Fibroblast of lung (primary cell): ENCODE data around the gene SLC22A23. TPM values are rescaled to one million over a fixed set of nuclear protein-coding genes. Genes with fewer than 3 reads are reported as not detected.

Experiments
- DNase-seq, 2 donors: peaks; one replicate each; pipeline versions ENCODE4 v3.0.0 to v3.0.0-alpha.2; 2010; ENCODE audit warnings: low read depth in 2 of 2
- H2AFZ ChIP-seq: 2 replicates; pipeline ENCODE4 v1.5.1; 2012; ENCODE audit warnings: low read length, control low read depth, inconsistent platforms
- H3K27ac ChIP-seq: 2 replicates; pipeline ENCODE4 v1.5.1; 2011; ENCODE audit warnings: low read length, control low read depth; ENCODE audit not compliant: insufficient read depth
- H3K27me3 ChIP-seq: 2 replicates; pipeline ENCODE4 v1.5.1; 2011; ENCODE audit warnings: mild to moderate bottlenecking, low read length; ENCODE audit not compliant: control insufficient read depth, insufficient read depth
- H3K36me3 ChIP-seq: 2 replicates; pipeline ENCODE4 v1.5.1; 2011; ENCODE audit warnings: low read length; ENCODE audit not compliant: control insufficient read depth, insufficient read depth
- H3K4me1 ChIP-seq: 2 replicates; pipeline ENCODE4 v1.5.1; 2011; ENCODE audit warnings: low read length; ENCODE audit not compliant: control insufficient read depth, insufficient read depth; ENCODE audit errors: extremely low read depth
- H3K4me2 ChIP-seq: 2 replicates; pipeline ENCODE4 v1.5.1; 2011; ENCODE audit warnings: low read length, control low read depth; ENCODE audit not compliant: insufficient read depth; ENCODE audit errors: extremely low read depth
- H3K4me3 ChIP-seq, 4 experiments: fragments of 200-600 bp in 1 of 4; sonication (generic) in 1 of 4; replicated peaks in 1 of 4; 2 replicates each; pipeline ENCODE4 v1.5.1; 2011 to 2016; ENCODE audit warnings: low read length in 4 of 4, low read depth in 3 of 4, mild to moderate bottlenecking in 3 of 4, control low read depth in 2 of 4, inconsistent platforms in 1 of 4, mixed read lengths in 1 of 4; ENCODE audit not compliant: insufficient read depth in 1 of 4; ENCODE audit errors: control extremely low read depth in 1 of 4
- H3K79me2 ChIP-seq: 2 replicates; pipeline ENCODE4 v1.5.1; 2012; ENCODE audit warnings: mild to moderate bottlenecking, low read length, inconsistent platforms; ENCODE audit not compliant: control insufficient read depth, insufficient read depth
- H3K9ac ChIP-seq: 2 replicates; pipeline ENCODE4 v1.5.1; 2011; ENCODE audit warnings: mild to moderate bottlenecking, low read length, control low read depth; ENCODE audit not compliant: insufficient read depth
- H3K9me3 ChIP-seq: 2 replicates; pipeline ENCODE4 v1.5.1; 2012; ENCODE audit warnings: low read depth, low read length; ENCODE audit not compliant: control insufficient read depth, insufficient read depth
- H4K20me1 ChIP-seq: 2 replicates; pipeline ENCODE4 v1.5.1; 2011; ENCODE audit warnings: low read length; ENCODE audit not compliant: control insufficient read depth, insufficient read depth; ENCODE audit errors: extremely low read depth
- CTCF ChIP-seq, 2 donors: IDR thresholded peaks in 1 of 2; conservative IDR thresholded peaks in 1 of 2; 1 replicate in 1 of 2; 2 replicates in 1 of 2; pipeline ENCODE4 v1.5.1; 2011 to 2012; ENCODE audit warnings: low read length in 2 of 2, control low read depth in 1 of 2, inconsistent platforms in 1 of 2, low read depth in 1 of 2, mild to moderate bottlenecking in 1 of 2
- EZH2 ChIP-seq: IDR thresholded peaks from 2 replicates; pipeline ENCODE4 v1.5.1; 2012; ENCODE audit warnings: low read length, control low read depth, mild to moderate bottlenecking; ENCODE audit errors: missing control alignments
- polyA plus RNA-seq, 2 donors: library from polyadenylated mRNA; depleted of rRNA in 1 of 2; stranded (reverse) in 1 of 2; unstranded in 1 of 2; fragments of >200 nt; gene quantifications; 2 replicates each; pipeline ENCODE4 v1.2.1, GENCODE V29; 2011 to 2012; ENCODE audit warnings: missing spikeins in 1 of 2
- total RNA-seq: library from RNA; depleted of rRNA; stranded (reverse); fragments of >200 nt; gene quantifications from 2 replicates; pipeline ENCODE4 v1.2.1, GENCODE V29; 2014

The SLC22A23 gene
- total and polyA plus RNA-seq, 2 donors (not counting 1 experiment from before 2014, with no cell fraction given) = 0.37 to 3.0 TPM

GRCh38 chr6:3355011-3355357 lies 101.9 kb downstream of the SLC22A23 start:
- no peak for TF ChIP-seq CTCF (conservative IDR thresholded peaks at IDR 0.05 in 1 of 2, IDR thresholded peaks at IDR 0.05 in 1 of 2; ENCODE audit: low read depth in 1 of 2, low read length in 2 of 2)
- no peak for TF ChIP-seq EZH2
- Histone ChIP-seq H3K9me3 (no peaks in the 10 kb centered on the region), H3K4me3 (no peak overlapping the region), H2AFZ (no peak overlapping the region), H3K79me2 (no peaks in the 10 kb centered on the region), H3K4me1 (peaks cover 2% of the 10 kb centered on the region), H3K36me3 (no peaks in the 10 kb centered on the region), H3K27me3 (no peaks in the 10 kb centered on the region), H3K27ac (no peak overlapping the region), H3K9ac (no peak overlapping the region), H3K4me2 (no peak overlapping the region), H4K20me1 (no peaks in the 10 kb centered on the region)
- DNase-seq = no peak

- H3K27me3 ChIP-seq = peaks cover 3% of the 10 kb centered on the region
- no peak overlapping the region for H3K9ac ChIP-seq
- TF ChIP-seq EZH2 = no peak
- TF ChIP-seq CTCF (conservative IDR thresholded peaks at IDR 0.05 in 1 of 2, IDR thresholded peaks at IDR 0.05 in 1 of 2; ENCODE audit: low read depth in 1 of 2, low read length in 2 of 2) = no peak
- no peak for DNase-seq
- no peaks in the 10 kb centered on the region for H3K36me3 ChIP-seq
- no peaks in the 10 kb centered on the region for H4K20me1 ChIP-seq
- H3K4me2 ChIP-seq = no peak overlapping the region
- H3K27ac ChIP-seq = no peak overlapping the region
- H3K79me2 ChIP-seq = no peaks in the 10 kb centered on the region
- no peak overlapping the region for H2AFZ ChIP-seq
- peaks cover 2% of the 10 kb centered on the region for H3K4me1 ChIP-seq
- H3K4me3 ChIP-seq = no peak overlapping the region
- H3K9me3 ChIP-seq = no peaks in the 10 kb centered on the region
Observed at GRCh38 chr6:3353939-3354338, 102.9 kb downstream of the SLC22A23 start.

GRCh38 chr6:3353213-3353903 lies 103.5 kb downstream of the SLC22A23 start:
- Histone ChIP-seq H3K4me3 (no peak overlapping the region), H3K27me3 (peaks cover 3% of the 10 kb centered on the region), H3K27ac (no peak overlapping the region), H3K4me1 (peaks cover 2% of the 10 kb centered on the region), H3K4me2 (no peak overlapping the region), H3K9ac (no peak overlapping the region), H2AFZ (no peak overlapping the region), H3K36me3 (no peaks in the 10 kb centered on the region), H4K20me1 (no peaks in the 10 kb centered on the region), H3K79me2 (no peaks in the 10 kb centered on the region), H3K9me3 (no peaks in the 10 kb centered on the region)
- no peak for TF ChIP-seq EZH2
- TF ChIP-seq CTCF (conservative IDR thresholded peaks at IDR 0.05 in 1 of 2, IDR thresholded peaks at IDR 0.05 in 1 of 2; ENCODE audit: low read depth in 1 of 2, low read length in 2 of 2) = no peak
- DNase-seq = no peak
